Thyroid gland (tissue), 4 donors: ENCODE data around the gene TMEM175.

Experiments used
- POLR2A ChIP-seq, 2 donors: fragments of 450-650 bp; IDR thresholded peaks; one replicate each; pipeline ENCODE4 v1.6.1; 2017; ENCODE audit warnings: antibody characterized with exemption in 2 of 2, mild to moderate bottlenecking in 2 of 2, moderate library complexity in 1 of 2
- TF ChIP-seq, protein P1 (sequence below), 6 experiments: fragments of 200-600 bp in 3 of 6; fragments of 450-650 bp in 3 of 6; sonication (generic) in 3 of 6; IDR thresholded peaks; one replicate each; pipeline ENCODE4 v1.5.1; 2016 to 2019; ENCODE audit warnings: antibody characterized with exemption in 6 of 6, mild to moderate bottlenecking in 2 of 6, inconsistent platforms in 1 of 6, moderate library complexity in 1 of 6

DNA sequence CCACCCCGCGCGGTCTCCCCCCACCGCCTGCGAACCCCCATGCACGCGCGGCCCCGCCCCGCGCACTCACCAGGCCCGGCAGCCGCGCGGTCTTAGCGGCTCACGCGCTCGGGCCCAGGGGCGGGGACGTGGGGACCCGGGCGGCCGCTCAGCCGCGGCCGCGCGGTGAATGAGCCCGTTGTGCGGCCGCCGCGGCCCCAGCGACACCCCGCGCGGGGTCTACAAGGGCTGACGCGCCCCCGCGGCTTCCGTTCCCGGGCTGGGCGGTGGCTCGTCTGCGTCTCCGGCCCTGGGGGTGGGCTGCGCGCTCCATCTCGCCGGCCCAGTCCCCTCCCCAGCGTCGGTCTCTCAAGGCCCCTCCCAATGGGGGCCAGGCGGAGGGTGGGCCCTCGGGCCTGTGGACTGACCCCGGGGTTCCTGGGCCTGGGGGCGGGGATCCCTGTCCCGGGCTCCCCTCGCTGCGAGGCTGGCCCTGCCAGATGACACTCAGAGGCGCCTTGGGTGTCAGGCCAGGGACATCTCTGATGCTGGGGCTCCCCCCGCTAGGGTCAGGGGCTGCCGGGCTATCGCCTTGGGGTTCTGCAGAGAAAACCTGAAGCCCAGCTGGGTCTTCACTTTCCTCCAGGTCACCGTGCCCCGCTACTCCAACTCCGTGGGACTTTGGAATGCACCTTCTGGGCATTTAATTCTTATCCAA, 65.3 kb downstream of the TMEM175 start:
- TF ChIP-seq, protein P1, sequence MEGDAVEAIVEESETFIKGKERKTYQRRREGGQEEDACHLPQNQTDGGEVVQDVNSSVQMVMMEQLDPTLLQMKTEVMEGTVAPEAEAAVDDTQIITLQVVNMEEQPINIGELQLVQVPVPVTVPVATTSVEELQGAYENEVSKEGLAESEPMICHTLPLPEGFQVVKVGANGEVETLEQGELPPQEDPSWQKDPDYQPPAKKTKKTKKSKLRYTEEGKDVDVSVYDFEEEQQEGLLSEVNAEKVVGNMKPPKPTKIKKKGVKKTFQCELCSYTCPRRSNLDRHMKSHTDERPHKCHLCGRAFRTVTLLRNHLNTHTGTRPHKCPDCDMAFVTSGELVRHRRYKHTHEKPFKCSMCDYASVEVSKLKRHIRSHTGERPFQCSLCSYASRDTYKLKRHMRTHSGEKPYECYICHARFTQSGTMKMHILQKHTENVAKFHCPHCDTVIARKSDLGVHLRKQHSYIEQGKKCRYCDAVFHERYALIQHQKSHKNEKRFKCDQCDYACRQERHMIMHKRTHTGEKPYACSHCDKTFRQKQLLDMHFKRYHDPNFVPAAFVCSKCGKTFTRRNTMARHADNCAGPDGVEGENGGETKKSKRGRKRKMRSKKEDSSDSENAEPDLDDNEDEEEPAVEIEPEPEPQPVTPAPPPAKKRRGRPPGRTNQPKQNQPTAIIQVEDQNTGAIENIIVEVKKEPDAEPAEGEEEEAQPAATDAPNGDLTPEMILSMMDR (IDR thresholded peaks at IDR 0.05) = no peak
- TF ChIP-seq POLR2A (IDR thresholded peaks at IDR 0.05) = no peak
